ENCODE measurements around the gene GNAI3.
"Not testable (repeated sequence)": the region's sequence is repeated elsewhere in the genome, so short reads cannot be mapped to it uniquely, and the experiment has no call there.

Gene GNAI3

GRCh38 chr1:109660691-109661026 is 112.2 kb downstream of the GNAI3 start:
- not testable (repeated sequence) for DNase-seq (ENCODE audit: low spot score)

GRCh38 chr1:109661391-109661790 is 113.0 kb downstream of the GNAI3 start:
- no peak for DNase-seq (ENCODE audit: low spot score)

- no peak for DNase-seq (ENCODE audit: low spot score)
These were observed 116.3 kb downstream of the GNAI3 start for GRCh38 chr1:109664671-109665070.

- DNase-seq (ENCODE audit: low spot score), result peak; percentile 92
These were observed 119.2 kb downstream of the GNAI3 start, which contains the start of gene GSTM2 for GRCh38 chr1:109667452-109668122. TSS of gene GSTM2 (plus strand) at chr1:109668057. CDS start at chr1:109668116, 59 bp downstream.

Data from iPS-NIHi11 (cell line).